Measurements from ENCODE around the gene LRMDA.

LRMDA gene

GRCh38 chr10:76432016-76433012 lies 1000.9 kb downstream of the LRMDA start:
- DNase-seq: no peak

- DNase-seq: no peak
Observed at GRCh38 chr10:76433161-76434005, 1002.0 kb downstream of the LRMDA start.

- no peak for DNase-seq
Observed at GRCh38 chr10:76435157-76435556, 1003.7 kb downstream of the LRMDA start.

- no peak for DNase-seq
Observed at GRCh38 chr10:76436401-76436811, 1005.0 kb downstream of the LRMDA start.

DNA sequence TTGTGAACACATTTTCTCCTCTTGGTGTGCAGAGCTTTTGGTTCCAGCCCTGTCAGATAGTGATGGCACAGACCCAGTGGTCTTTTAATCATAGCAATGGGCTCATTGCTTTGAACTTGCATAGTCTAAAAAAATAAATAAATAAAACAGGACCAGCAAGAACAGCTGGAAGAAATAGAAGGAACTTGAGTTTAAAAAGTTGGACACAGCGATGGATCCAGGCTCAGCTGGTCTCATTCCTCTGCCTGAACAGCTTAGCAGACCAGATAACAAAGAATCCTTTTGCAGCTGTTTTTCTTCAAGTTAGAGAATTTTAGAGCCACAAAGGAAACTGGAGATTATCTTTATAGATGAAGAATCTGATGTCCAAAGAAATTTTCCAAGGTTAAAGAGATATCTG lies 1005.6 kb downstream of the LRMDA start:
- no peak for DNase-seq

GRCh38 chr10:76440426-76440825 lies 1009.0 kb downstream of the LRMDA start:
- DNase-seq: no peak

- DNase-seq: no peak
Observed at GRCh38 chr10:76442113-76442512, 1010.7 kb downstream of the LRMDA start.

DNA sequence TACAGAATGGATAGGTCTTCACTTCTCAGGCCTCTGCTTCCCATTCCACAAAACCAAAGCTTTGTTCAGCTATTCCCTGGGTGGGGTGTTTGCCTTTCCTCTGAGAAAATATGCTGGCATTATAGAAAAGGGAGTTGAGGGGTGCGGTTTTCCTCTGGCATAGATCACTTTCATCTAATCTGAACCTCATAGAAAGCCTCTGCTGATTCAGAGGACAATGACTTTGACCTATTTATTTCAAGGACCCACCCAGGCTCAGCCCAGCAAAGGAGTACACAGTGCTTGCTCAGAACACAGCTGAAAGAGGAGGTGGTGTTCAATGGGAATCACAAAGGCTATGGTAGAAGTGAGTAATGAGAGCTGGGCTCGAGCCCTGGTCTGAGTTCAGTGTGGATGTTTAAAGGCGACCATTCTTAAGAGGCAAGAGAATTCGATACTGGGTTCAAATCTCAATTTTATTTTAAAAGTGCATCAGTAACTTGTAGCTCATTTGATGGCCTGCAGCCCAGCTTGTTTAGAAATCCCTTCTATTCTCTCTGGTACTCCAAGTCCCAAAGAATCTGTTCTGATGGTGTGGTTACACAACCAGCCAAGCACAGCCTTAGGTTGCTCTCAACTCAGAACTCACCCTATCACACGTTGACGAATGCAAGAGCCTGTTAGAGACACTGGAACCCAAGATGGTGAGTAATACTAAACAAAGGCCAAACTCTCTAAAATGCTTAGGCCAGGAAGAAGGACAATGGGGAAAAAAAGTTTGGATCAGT lies 1012.8 kb downstream of the LRMDA start:
- DNase-seq: no peak

- no peak for DNase-seq
Observed at GRCh38 chr10:76447578-76447977, 1016.2 kb downstream of the LRMDA start.

DNA sequence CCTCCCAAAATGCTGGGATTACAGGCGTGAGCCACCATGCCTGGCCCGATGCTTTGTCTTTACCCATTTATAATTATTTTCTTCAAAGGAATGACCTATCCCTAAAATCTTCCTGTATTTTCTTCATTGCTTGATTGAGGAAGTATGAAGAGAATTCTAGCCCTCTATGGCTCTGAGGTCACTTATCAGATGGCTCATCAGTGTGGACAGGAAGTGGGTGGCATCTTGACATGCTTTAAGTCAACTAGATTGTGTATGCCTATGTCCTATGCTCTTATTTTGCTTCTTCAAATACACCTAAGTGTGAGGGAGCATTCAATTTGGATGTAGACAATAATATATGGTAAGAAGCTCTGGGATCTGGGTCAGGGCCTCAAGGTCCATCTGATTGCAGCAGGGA lies 1020.5 kb downstream of the LRMDA start:
- DNase-seq: no peak

GRCh38 chr10:76453332-76453731 lies 1021.9 kb downstream of the LRMDA start:
- no peak for DNase-seq

GRCh38 chr10:76453997-76454396 lies 1022.6 kb downstream of the LRMDA start:
- no peak for DNase-seq

DNA sequence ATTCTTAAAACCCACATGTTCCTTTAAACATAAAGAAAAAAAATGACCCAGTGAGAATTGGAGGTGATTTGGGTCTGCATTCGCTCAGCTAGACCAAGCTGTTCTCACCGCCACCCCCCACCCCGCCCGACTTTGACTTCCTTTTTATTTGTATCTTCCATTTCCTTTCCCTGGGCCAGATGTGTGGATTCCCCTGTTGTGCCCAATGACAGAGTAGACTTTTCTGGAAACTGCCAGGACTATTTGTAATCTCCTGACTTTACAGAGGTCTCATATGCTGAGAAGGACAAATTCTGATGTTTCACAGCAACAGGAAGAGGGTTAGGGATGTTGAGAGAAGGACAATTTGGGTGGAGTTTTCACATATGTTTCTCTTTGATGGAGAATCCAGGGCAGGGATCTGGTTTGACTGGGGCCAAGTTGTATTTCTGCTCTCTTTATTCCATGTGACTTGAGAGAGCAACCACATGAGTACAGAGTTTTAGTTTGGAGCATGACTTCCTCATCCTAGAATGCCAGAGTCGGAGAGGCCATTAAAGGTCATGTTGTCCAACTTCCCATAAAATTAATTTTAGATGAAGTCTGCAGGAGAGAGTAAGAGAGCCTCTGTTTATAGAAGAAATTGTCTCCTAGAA lies 1023.2 kb downstream of the LRMDA start:
- no peak for DNase-seq

- DNase-seq: no peak
Observed at GRCh38 chr10:76456197-76456596, 1024.8 kb downstream of the LRMDA start.

GRCh38 chr10:76459016-76459730 lies 1027.7 kb downstream of the LRMDA start:
- DNase-seq: no peak

DNA sequence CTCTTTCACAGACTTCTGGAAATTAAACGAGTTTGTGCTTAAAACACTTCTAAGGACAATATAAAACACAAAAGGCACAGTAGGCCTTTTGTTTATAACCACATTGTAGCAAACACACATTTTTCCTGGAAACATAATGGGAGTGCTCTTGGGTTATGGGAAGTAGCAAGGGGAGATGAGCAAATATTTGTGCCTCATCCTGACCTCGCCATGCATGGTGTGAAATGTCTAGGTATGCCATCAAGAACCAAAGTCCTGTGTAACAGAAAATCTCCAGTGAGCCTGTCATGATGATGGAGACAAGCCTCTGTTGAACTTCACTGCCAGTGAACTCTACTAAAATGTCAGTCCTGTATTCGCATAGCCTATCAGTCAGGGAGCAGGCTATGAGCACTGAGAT lies 1029.6 kb downstream of the LRMDA start:
- no peak for DNase-seq

- no peak for DNase-seq
Observed at GRCh38 chr10:76463111-76463510, 1031.7 kb downstream of the LRMDA start.

DNA sequence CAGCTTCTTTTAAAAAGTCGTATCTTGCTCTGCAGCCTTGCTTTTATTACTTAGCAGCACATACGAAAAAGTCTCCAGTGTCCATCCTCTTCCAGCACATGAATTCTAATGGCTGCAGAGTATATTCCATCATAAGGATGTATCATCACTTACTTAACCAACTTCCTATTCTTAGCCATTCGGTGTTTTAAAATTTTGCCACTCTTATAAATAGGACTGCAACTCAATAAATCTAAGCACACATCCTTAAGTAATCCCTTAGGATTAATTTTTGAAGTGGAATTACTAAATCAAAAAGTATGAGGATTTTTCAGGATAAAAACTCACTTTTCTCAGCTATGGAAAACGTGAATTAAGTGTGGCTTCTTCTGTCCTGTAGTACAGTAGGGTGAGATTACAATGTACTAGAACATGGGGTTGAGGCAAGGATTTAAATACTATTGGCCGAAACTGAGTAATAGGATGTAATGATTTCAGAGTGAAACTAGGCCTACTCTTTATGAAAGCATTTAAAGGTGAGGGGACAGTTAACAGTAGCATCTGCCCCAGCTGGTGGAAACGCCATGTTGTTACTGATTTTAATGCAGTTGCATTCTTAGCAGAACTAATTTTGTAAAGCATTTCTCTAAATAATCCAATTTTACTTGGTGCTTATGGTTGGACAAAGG lies 1035.5 kb downstream of the LRMDA start:
- no peak for DNase-seq

DNA sequence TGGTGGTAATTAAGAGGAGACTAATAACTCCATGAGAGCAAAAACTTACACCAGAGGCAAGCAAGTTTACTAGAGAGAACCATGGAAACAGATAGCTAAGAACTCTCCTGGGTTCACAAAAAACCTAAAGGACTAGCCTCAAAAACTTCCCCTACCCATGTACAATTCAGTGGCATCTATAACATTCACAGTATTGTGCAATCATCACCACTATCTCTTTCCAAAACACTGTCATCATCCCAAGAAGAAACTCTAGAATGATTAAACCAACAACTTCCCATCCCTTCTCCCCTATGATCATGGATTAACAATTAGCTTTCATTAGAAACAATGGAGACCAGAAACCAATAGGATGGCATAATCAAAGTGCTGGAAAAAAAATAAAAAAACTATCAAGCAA lies 1038.3 kb downstream of the LRMDA start:
- no peak for DNase-seq

GRCh38 chr10:76479103-76479790 lies 1047.8 kb downstream of the LRMDA start:
- no peak for DNase-seq

GRCh38 chr10:76481178-76481577 lies 1049.8 kb downstream of the LRMDA start:
- DNase-seq: no peak
